DOHH2 (cell line): Measurements from ENCODE around the gene PREX1.

Experiments used
- H3F3A ChIP-seq: fragments of 200-600 bp; sonication (generic), shearing (Covaris generic); 2 replicates; pipeline ENCODE4 v1.6.0; 2016; ENCODE audit warnings: antibody characterized with exemption, mild to moderate bottlenecking; ENCODE audit not compliant: control insufficient read depth, insufficient read depth
- H3K27ac ChIP-seq: fragments of 200-600 bp; sonication (generic); 2 replicates; pipeline ENCODE4 v1.5.1; 2014; ENCODE audit warnings: low read depth, mild to moderate bottlenecking, low read length, moderate library complexity
- H3K27me3 ChIP-seq: fragments of 200-600 bp; sonication (generic); 2 replicates; pipeline ENCODE4 v1.6.1; 2014; ENCODE audit warnings: mild to moderate bottlenecking, low read length, mixed read lengths; ENCODE audit not compliant: control insufficient read depth
- H3K36me3 ChIP-seq: fragments of 200-600 bp; sonication (generic); 2 replicates; pipeline ENCODE4 v1.6.1; 2014; ENCODE audit warnings: mild to moderate bottlenecking, low read length, moderate library complexity, mixed read lengths; ENCODE audit not compliant: control insufficient read depth
- H3K4me1 ChIP-seq: fragments of 200-600 bp; sonication (generic); 2 replicates; pipeline ENCODE4 v1.6.1; 2014; ENCODE audit warnings: mild to moderate bottlenecking, low read length, mixed read lengths; ENCODE audit not compliant: control insufficient read depth
- H3K4me2 ChIP-seq: fragments of 200-600 bp; sonication (generic); 2 replicates; pipeline ENCODE4 v1.6.0; 2014; ENCODE audit warnings: mild to moderate bottlenecking, low read length, moderate library complexity
- H3K4me3 ChIP-seq: fragments of 200-600 bp; sonication (generic); 2 replicates; pipeline ENCODE4 v1.5.1; 2014; ENCODE audit warnings: mild to moderate bottlenecking, low read length, mixed read lengths
- H3K79me2 ChIP-seq: fragments of 200-600 bp; sonication (generic); 2 replicates; pipeline ENCODE4 v1.6.1; 2014; ENCODE audit warnings: mild to moderate bottlenecking, low read length, mixed read lengths; ENCODE audit not compliant: control insufficient read depth
- H3K9me2 ChIP-seq: fragments of 200-600 bp; sonication (generic); replicated peaks from 2 replicates; pipeline ENCODE4 v1.6.1; 2014; ENCODE audit warnings: mild to moderate bottlenecking, low read length, mixed read lengths; ENCODE audit not compliant: control insufficient read depth
- H3K9me3 ChIP-seq: fragments of 200-600 bp; sonication (generic); 2 replicates; pipeline ENCODE4 v1.6.1; 2014; ENCODE audit warnings: antibody characterized with exemption, low read length, mixed read lengths; ENCODE audit not compliant: control insufficient read depth, insufficient read depth
- H4K20me1 ChIP-seq: fragments of 200-600 bp; sonication (generic); 2 replicates; pipeline ENCODE4 v1.6.0; 2014; ENCODE audit warnings: low read depth, mild to moderate bottlenecking, antibody characterized with exemption, low read length, moderate library complexity; ENCODE audit not compliant: control insufficient read depth, insufficient read depth
- CTCF ChIP-seq: fragments of 200-600 bp; sonication (generic); IDR thresholded peaks from one replicate; pipeline ENCODE4 v1.5.1; 2014; ENCODE audit warnings: antibody characterized with exemption, mild to moderate bottlenecking, low read depth, low read length; ENCODE audit not compliant: poor library complexity, severe bottlenecking
- EZH2phosphoT487 ChIP-seq: fragments of 200-600 bp; sonication (generic); IDR thresholded peaks from 2 replicates; pipeline ENCODE4 v1.6.1; 2017; ENCODE audit warnings: borderline replicate concordance, mild to moderate bottlenecking, antibody characterized with exemption, low read length, moderate library complexity, mixed read lengths

Gene PREX1

DNA sequence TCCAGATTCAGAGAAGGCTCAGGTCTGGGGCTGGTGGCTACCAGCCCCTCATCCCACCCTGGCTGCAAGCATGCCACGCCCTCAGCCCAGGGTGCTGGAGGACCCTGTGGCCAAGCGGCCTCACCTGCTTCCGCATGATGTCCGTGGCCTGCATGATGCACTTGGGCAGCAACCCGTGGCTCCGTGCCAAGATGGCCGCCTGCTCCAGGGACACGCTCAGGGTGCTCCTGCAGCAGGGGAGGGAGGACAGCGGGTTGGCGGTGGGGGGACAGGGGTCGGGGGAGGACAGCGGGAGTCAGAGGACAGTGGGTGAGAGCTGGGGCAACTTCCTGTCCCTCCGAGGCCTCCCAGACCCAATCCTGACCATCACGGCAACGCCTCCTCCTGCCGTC is 200.1 kb downstream of the PREX1 start:
- Histone ChIP-seq H3K4me1 (no peaks in the 10 kb centered on the region), H3K4me3 (no peak overlapping the region), H3K79me2 (no peaks in the 10 kb centered on the region), H3K4me2 (no peak overlapping the region), H3K27ac (no peak overlapping the region), H3F3A (no peaks in the 10 kb centered on the region), H3K9me3 (no peaks in the 10 kb centered on the region), H4K20me1 (no peaks in the 10 kb centered on the region), H3K27me3 (no peaks in the 10 kb centered on the region), H3K36me3 (no peaks in the 10 kb centered on the region), H3K9me2 (no peaks in the 10 kb centered on the region)
- TF ChIP-seq CTCF (no peak), EZH2phosphoT487 (no peak)

- Histone ChIP-seq H3K79me2 (no peaks in the 10 kb centered on the region), H3K9me3 (no peaks in the 10 kb centered on the region), H3K4me3 (no peak overlapping the region), H4K20me1 (no peaks in the 10 kb centered on the region), H3K9me2 (no peaks in the 10 kb centered on the region), H3K27ac (no peak overlapping the region), H3F3A (no peaks in the 10 kb centered on the region), H3K4me2 (no peak overlapping the region), H3K4me1 (no peaks in the 10 kb centered on the region), H3K27me3 (no peaks in the 10 kb centered on the region), H3K36me3 (no peaks in the 10 kb centered on the region)
- no peak for TF ChIP-seq CTCF
These were observed 200.7 kb downstream of the PREX1 start for GRCh38 chr20:48626938-48627736.

DNA sequence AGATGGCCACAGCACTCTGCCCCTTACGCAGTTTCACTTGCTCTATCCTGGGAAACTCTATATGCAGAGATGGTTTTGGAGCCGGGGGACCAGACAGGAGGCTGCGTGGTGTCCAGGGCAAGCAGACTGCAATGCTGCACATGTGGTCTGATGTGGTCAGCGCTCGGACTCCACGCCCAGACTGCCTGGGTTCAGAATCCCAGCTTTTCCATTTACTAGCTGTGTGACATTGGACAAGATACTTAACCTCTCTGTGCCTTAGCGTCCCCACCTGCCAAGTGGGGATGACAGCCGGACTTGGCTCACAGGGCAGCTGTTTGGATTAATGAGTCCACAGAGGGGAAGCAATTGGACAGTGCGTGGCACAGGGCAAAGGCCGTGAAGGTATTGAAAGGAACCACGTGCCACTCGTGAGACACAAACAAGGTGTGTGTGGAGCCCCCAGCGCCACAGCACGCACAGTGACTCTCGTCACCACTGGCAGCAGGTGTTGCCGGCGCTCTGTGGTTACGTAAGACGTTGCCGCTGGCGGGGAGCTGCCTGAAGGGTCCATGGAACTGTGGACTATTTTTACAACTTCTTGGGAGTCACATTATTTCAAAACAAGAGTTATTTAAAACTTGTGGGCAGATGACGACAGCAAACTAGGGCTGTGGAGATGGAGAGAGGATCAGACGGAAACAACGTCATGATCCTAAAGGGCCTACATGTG is 201.4 kb downstream of the PREX1 start:
- H3K36me3 ChIP-seq, result no peaks in the 10 kb centered on the region
- H4K20me1 ChIP-seq, result no peaks in the 10 kb centered on the region
- TF ChIP-seq CTCF (no peak), EZH2phosphoT487 (no peak)
- no peak overlapping the region for H3K4me2 ChIP-seq
- H3K9me2 ChIP-seq, result no peaks in the 10 kb centered on the region
- no peaks in the 10 kb centered on the region for H3K79me2 ChIP-seq
- H3F3A ChIP-seq, result no peaks in the 10 kb centered on the region
- no peaks in the 10 kb centered on the region for H3K9me3 ChIP-seq
- no peaks in the 10 kb centered on the region for H3K4me1 ChIP-seq
- H3K27ac ChIP-seq, result no peak overlapping the region
- H3K27me3 ChIP-seq, result no peaks in the 10 kb centered on the region
- no peak overlapping the region for H3K4me3 ChIP-seq
